ENCODE results near the gene TASOR2.

TASOR2 gene

GRCh38 chr10:5645375-5645774, 39.3 kb upstream of the TASOR2 start:
- Histone ChIP-seq H3K79me2 (ENCODE audit: low read length) (no peaks in the 10 kb centered on the region), H3K36me3 (replicated peaks; ENCODE audit: insufficient read depth, low read length) (no peaks in the 10 kb centered on the region), H3K4me1 (ENCODE audit: low read length) (no peaks in the 10 kb centered on the region), H3K4me2 (ENCODE audit: low read depth, low read length) (no peak overlapping the region), H3K9me2 (replicated peaks; ENCODE audit: insufficient read depth, low read length) (no peaks in the 10 kb centered on the region), H3K9ac (ENCODE audit: low read length) (no peak overlapping the region), H3K9me3 (replicated peaks; ENCODE audit: insufficient read depth, low read length) (no peaks in the 10 kb centered on the region), H3F3A (ENCODE audit: insufficient read depth, low read length) (no peaks in the 10 kb centered on the region), H3K27me3 (replicated peaks; ENCODE audit: insufficient read depth, low read length) (no peaks in the 10 kb centered on the region), H3K4me3 (ENCODE audit: low read length) (no peak overlapping the region), H3K27ac (ENCODE audit: low read length) (no peak overlapping the region), H2AFZ (ENCODE audit: low read length) (no peak overlapping the region), H4K20me1 (ENCODE audit: insufficient read depth, low read length) (no peaks in the 10 kb centered on the region)
- no peak for DNase-seq
- no peak for TF ChIP-seq EZH2phosphoT487 (IDR thresholded peaks at IDR 0.05; ENCODE audit: low read length)
- no peak for TF ChIP-seq EZH2 (optimal IDR thresholded peaks at IDR 0.05; ENCODE audit: low read depth, low read length)
- TF ChIP-seq CTCF (IDR thresholded peaks at IDR 0.05; ENCODE audit: low read length) = no peak

GRCh38 chr10:5645944-5646617, 38.6 kb upstream of the TASOR2 start:
- Histone ChIP-seq H3K79me2 (ENCODE audit: low read length) (no peaks in the 10 kb centered on the region), H3K27me3 (replicated peaks; ENCODE audit: insufficient read depth, low read length) (no peaks in the 10 kb centered on the region), H3K9me3 (replicated peaks; ENCODE audit: insufficient read depth, low read length) (no peaks in the 10 kb centered on the region), H3K4me1 (ENCODE audit: low read length) (no peaks in the 10 kb centered on the region), H3K27ac (ENCODE audit: low read length) (no peak overlapping the region), H3K9ac (ENCODE audit: low read length) (no peak overlapping the region), H2AFZ (ENCODE audit: low read length) (no peak overlapping the region), H3K4me2 (ENCODE audit: low read depth, low read length) (no peak overlapping the region), H3F3A (ENCODE audit: insufficient read depth, low read length) (no peaks in the 10 kb centered on the region), H3K9me2 (replicated peaks; ENCODE audit: insufficient read depth, low read length) (no peaks in the 10 kb centered on the region), H3K4me3 (ENCODE audit: low read length) (no peak overlapping the region), H4K20me1 (ENCODE audit: insufficient read depth, low read length) (no peaks in the 10 kb centered on the region), H3K36me3 (replicated peaks; ENCODE audit: insufficient read depth, low read length) (no peaks in the 10 kb centered on the region)
- no peak for DNase-seq
- no peak for TF ChIP-seq EZH2 (optimal IDR thresholded peaks at IDR 0.05; ENCODE audit: low read depth, low read length)
- no peak for TF ChIP-seq CTCF (IDR thresholded peaks at IDR 0.05; ENCODE audit: low read length)
- TF ChIP-seq EZH2phosphoT487 (IDR thresholded peaks at IDR 0.05; ENCODE audit: low read length) = no peak

- no peaks in the 10 kb centered on the region for H3K9me2 ChIP-seq (replicated peaks; ENCODE audit: insufficient read depth, low read length)
- H3F3A ChIP-seq (ENCODE audit: insufficient read depth, low read length) = no peaks in the 10 kb centered on the region
- no peak overlapping the region for H3K9ac ChIP-seq (ENCODE audit: low read length)
- no peak overlapping the region for H3K4me3 ChIP-seq (ENCODE audit: low read length)
- H3K27ac ChIP-seq (ENCODE audit: low read length) = no peak overlapping the region
- no peaks in the 10 kb centered on the region for H3K27me3 ChIP-seq (replicated peaks; ENCODE audit: insufficient read depth, low read length)
- H3K79me2 ChIP-seq (ENCODE audit: low read length) = no peaks in the 10 kb centered on the region
- H3K4me2 ChIP-seq (ENCODE audit: low read depth, low read length) = no peak overlapping the region
- H3K9me3 ChIP-seq (replicated peaks; ENCODE audit: insufficient read depth, low read length) = no peaks in the 10 kb centered on the region
- H3K4me1 ChIP-seq (ENCODE audit: low read length) = no peaks in the 10 kb centered on the region
- no peaks in the 10 kb centered on the region for H3K36me3 ChIP-seq (replicated peaks; ENCODE audit: insufficient read depth, low read length)
- no peak for DNase-seq
- no peak overlapping the region for H2AFZ ChIP-seq (ENCODE audit: low read length)
- TF ChIP-seq CTCF (IDR thresholded peaks at IDR 0.05; ENCODE audit: low read length) (no peak), EZH2phosphoT487 (IDR thresholded peaks at IDR 0.05; ENCODE audit: low read length) (no peak), EZH2 (optimal IDR thresholded peaks at IDR 0.05; ENCODE audit: low read depth, low read length) (no peak)
- no peaks in the 10 kb centered on the region for H4K20me1 ChIP-seq (ENCODE audit: insufficient read depth, low read length)
Observed at GRCh38 chr10:5647507-5648240, 37.0 kb upstream of the TASOR2 start.

Measured in MM.1S (cell line).